ENCODE results near the gene GUCY1A2. TPM values are rescaled to one million over a fixed set of nuclear protein-coding genes. Genes with fewer than 3 reads are reported as not detected.

Gene GUCY1A2
- total RNA-seq, 1 experiment from 2014 or later = not detected

GRCh38 chr11:106695506-106695905 lies 322.8 kb downstream of the GUCY1A2 start:
- intact Hi-C loops (cut with micrococcal nuclease; ENCODE audit: unreplicated experiment) = no loop called here
- Mint-ChIP-seq H3K27me3 (ENCODE audit: insufficient read depth, unreplicated experiment) (no peaks in the 10 kb centered on the region), H3K27ac (ENCODE audit: unreplicated experiment) (no peak overlapping the region), H3K4me3 (ENCODE audit: unreplicated experiment) (no peak overlapping the region), H3K36me3 (ENCODE audit: insufficient read depth, unreplicated experiment) (no peaks in the 10 kb centered on the region), H3K4me1 (ENCODE audit: low read depth, unreplicated experiment) (no peaks in the 10 kb centered on the region), H3K9me3 (ENCODE audit: unreplicated experiment) (no peaks in the 10 kb centered on the region)
- Histone ChIP-seq H3K9me3 (no peaks in the 10 kb centered on the region), H3K36me3 (ENCODE audit: control insufficient read depth, insufficient read depth, low read length) (no peaks in the 10 kb centered on the region), H3K27me3 (replicated peaks; ENCODE audit: control insufficient read depth, insufficient read depth, low read length) (no peaks in the 10 kb centered on the region), H3K4me3 (ENCODE audit: low read depth, low read length) (no peak overlapping the region), H3K4me1 (peaks cover 16% of the 10 kb centered on the region)
- TF ChIP-seq, protein P1, sequence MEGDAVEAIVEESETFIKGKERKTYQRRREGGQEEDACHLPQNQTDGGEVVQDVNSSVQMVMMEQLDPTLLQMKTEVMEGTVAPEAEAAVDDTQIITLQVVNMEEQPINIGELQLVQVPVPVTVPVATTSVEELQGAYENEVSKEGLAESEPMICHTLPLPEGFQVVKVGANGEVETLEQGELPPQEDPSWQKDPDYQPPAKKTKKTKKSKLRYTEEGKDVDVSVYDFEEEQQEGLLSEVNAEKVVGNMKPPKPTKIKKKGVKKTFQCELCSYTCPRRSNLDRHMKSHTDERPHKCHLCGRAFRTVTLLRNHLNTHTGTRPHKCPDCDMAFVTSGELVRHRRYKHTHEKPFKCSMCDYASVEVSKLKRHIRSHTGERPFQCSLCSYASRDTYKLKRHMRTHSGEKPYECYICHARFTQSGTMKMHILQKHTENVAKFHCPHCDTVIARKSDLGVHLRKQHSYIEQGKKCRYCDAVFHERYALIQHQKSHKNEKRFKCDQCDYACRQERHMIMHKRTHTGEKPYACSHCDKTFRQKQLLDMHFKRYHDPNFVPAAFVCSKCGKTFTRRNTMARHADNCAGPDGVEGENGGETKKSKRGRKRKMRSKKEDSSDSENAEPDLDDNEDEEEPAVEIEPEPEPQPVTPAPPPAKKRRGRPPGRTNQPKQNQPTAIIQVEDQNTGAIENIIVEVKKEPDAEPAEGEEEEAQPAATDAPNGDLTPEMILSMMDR (IDR thresholded peaks at IDR 0.05; ENCODE audit: insufficient read depth in 1 of 2, low read depth in 1 of 2, low read length in 1 of 2, severe bottlenecking in 1 of 2, unreplicated experiment in 1 of 2) = no peak
- no TSS peak for BruUV-seq (replicated peaks)
- ChIA-PET CTCF (no interaction called here), POLR2A (no interaction called here)
- DNase-seq = no peak

DNA sequence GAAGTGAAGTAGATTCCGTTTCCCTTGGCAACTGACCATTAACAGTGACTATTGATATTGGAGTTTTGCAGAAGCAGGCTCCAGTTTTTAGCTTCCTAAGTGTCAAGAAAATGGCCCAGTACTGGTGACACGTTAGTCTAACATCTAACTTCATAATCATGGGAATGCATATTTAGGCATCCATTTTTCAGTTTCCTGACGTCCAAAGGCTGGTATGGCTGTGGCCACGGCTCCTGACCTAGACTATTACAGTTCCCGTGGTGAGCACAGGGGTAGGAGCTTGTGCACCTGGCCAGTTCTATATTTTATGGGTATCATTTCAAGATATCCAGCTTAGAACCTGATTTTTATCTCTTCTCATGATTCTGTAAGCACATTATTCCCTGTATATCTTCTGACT lies 323.8 kb downstream of the GUCY1A2 start:
- Histone ChIP-seq H3K36me3 (ENCODE audit: control insufficient read depth, insufficient read depth, low read length) (no peaks in the 10 kb centered on the region), H3K9me3 (0 out of 2 replicates have a peak, but pooled peaks cover under 1% of the 10 kb centered on the region), H3K27me3 (replicated peaks; ENCODE audit: control insufficient read depth, insufficient read depth, low read length) (no peaks in the 10 kb centered on the region), H3K4me3 (ENCODE audit: low read depth, low read length) (no peak overlapping the region), H3K4me1 (peaks cover 16% of the 10 kb centered on the region)
- ChIA-PET CTCF (no interaction called here), POLR2A (no interaction called here)
- no peak overlapping the region for H3K27ac Mint-ChIP-seq (ENCODE audit: unreplicated experiment)
- no TSS peak for BruUV-seq (replicated peaks)
- H3K4me3 Mint-ChIP-seq (ENCODE audit: unreplicated experiment) = no peak overlapping the region
- intact Hi-C loops (cut with micrococcal nuclease; ENCODE audit: unreplicated experiment) = no loop called here
- TF ChIP-seq, protein P1 (IDR thresholded peaks at IDR 0.05; ENCODE audit: insufficient read depth in 1 of 2, low read depth in 1 of 2, low read length in 1 of 2, severe bottlenecking in 1 of 2, unreplicated experiment in 1 of 2) = no peak
- H3K4me1 Mint-ChIP-seq (ENCODE audit: low read depth, unreplicated experiment) = no peaks in the 10 kb centered on the region
- H3K36me3 Mint-ChIP-seq (ENCODE audit: insufficient read depth, unreplicated experiment) = no peaks in the 10 kb centered on the region
- DNase-seq = no peak
- H3K27me3 Mint-ChIP-seq (ENCODE audit: insufficient read depth, unreplicated experiment) = no peaks in the 10 kb centered on the region
- no peaks in the 10 kb centered on the region for H3K9me3 Mint-ChIP-seq (ENCODE audit: unreplicated experiment)

DNA sequence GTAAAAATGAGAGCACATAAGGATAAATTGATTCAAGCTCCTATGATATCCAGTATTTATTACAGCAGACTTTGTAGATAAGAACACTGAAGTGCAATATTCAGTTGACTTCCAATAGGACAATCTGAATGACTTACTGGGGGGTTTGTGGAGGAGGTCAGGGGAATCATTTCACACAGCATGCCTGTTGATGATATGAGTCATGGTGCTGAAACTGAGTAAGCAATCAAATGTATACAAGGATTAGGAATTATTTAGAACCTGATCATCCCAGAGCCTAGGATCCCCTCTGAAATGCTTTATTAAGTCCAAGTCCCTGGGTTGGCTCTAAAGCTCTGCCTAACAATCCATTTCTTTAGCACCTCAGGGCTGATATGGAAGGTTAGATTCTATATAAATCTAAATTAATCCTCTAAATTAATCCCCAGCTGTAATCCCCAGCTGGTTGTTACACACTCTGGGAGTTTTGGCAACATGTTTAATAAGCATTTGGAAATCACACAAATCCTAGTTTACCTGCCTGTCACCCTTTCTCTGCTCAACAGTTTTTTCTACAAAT lies 326.4 kb downstream of the GUCY1A2 start:
- H3K4me1 Mint-ChIP-seq (ENCODE audit: low read depth, unreplicated experiment) = no peaks in the 10 kb centered on the region
- Histone ChIP-seq H3K27me3 (replicated peaks; ENCODE audit: control insufficient read depth, insufficient read depth, low read length) (no peaks in the 10 kb centered on the region), H3K4me1 (peaks cover 16% of the 10 kb centered on the region), H3K4me3 (ENCODE audit: low read depth, low read length) (no peak overlapping the region), H3K9me3 (peaks cover 3% of the 10 kb centered on the region; the same call in 1 of the 2 replicates), H3K36me3 (ENCODE audit: control insufficient read depth, insufficient read depth, low read length) (no peaks in the 10 kb centered on the region)
- H3K27me3 Mint-ChIP-seq (ENCODE audit: insufficient read depth, unreplicated experiment) = no peaks in the 10 kb centered on the region
- DNase-seq = no peak
- BruUV-seq (replicated peaks) = no TSS peak
- ChIA-PET CTCF (no interaction called here), POLR2A (no interaction called here)
- H3K27ac Mint-ChIP-seq (ENCODE audit: unreplicated experiment) = no peak overlapping the region
- no peaks in the 10 kb centered on the region for H3K36me3 Mint-ChIP-seq (ENCODE audit: insufficient read depth, unreplicated experiment)
- no peak overlapping the region for H3K4me3 Mint-ChIP-seq (ENCODE audit: unreplicated experiment)
- intact Hi-C loops (cut with micrococcal nuclease; ENCODE audit: unreplicated experiment) = no loop called here
- TF ChIP-seq, protein P1 (IDR thresholded peaks at IDR 0.05; ENCODE audit: insufficient read depth in 1 of 2, low read depth in 1 of 2, low read length in 1 of 2, severe bottlenecking in 1 of 2, unreplicated experiment in 1 of 2) = no peak
- peaks cover 13% of the 10 kb centered on the region for H3K9me3 Mint-ChIP-seq (ENCODE audit: unreplicated experiment)
